GM18505 (cell line): ENCODE data around the gene ITPKA.
"Not testable (repeated sequence)": the region's sequence is repeated elsewhere in the genome, so short reads cannot be mapped to it uniquely, and the experiment has no call there.

ENCODE experiments used
- ATAC-seq: cut with Tn5 transposase; IDR thresholded peaks from one replicate; pipeline ENCODE4 v1.9.1; 2021; ENCODE audit not compliant: unreplicated experiment
- POLR2A ChIP-seq: IDR thresholded peaks from 4 replicates; pipeline ENCODE4 v1.6.1; 2011; ENCODE audit warnings: borderline replicate concordance; ENCODE audit not compliant: insufficient read depth, insufficient read length; ENCODE audit errors: extremely low read depth

The ITPKA gene

DNA sequence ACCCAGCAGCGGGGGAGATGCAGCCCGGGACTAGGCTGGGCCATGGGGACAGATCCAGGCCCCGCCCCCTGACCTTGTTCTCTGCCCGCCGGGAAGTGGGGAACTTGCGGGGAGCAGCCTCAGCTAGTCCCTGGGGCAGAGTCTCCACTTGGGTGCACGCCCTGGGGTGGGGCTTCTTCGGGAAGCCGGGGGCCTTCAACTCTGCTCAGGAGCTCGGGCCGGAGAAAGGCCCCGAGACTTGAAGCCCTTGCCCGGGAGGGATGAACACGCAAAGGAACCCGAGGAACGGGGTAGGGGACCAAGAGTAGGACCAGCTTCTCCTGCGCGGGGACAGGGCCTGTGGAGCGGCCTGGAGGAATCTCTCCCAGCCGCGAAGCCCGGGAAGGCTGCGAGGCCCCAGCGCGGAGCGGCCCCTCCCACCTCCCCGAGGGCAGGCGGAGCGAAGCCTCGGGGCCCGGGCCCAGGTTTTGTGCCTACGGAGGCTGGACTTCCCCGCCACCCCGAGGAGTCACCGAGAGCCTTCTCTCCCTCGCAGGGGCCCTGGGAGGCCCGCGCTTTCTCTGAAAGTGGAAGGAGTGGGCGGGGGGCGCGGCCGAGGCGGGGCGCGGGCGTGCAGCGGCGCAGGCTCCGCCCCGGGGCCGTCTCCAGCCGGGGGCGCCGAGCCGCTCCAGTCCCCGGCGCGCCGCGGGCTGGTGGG, at the start of gene ITPKA:
ITPKA (plus strand) TSS at position 670 of the 697 bp plus-strand sequence. CDS start 54 bp downstream, outside the sequence.
- TF ChIP-seq POLR2A: no peak
- ATAC-seq: peak; percentile 65

DNA sequence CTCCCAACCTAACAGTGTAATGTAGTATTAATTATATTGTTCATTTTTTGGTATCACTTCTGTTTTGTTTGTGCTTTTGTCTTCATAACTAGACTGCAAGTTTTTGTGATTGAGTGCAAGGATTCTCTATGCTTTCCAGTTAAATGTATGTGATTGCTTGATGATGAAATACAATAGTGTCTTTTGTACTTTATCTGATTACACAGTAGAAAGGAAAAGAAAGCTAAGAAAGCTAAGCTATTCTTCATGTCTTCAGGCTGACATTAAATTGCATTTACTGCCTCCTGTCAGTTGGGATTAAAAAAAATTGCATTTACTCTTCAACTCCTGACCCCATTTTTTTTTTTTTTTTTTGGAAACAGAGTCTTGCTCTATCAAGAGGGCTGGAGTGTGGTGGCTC, 48.3 kb upstream of the ITPKA start:
- no peak for ATAC-seq
- no peak for TF ChIP-seq POLR2A

DNA sequence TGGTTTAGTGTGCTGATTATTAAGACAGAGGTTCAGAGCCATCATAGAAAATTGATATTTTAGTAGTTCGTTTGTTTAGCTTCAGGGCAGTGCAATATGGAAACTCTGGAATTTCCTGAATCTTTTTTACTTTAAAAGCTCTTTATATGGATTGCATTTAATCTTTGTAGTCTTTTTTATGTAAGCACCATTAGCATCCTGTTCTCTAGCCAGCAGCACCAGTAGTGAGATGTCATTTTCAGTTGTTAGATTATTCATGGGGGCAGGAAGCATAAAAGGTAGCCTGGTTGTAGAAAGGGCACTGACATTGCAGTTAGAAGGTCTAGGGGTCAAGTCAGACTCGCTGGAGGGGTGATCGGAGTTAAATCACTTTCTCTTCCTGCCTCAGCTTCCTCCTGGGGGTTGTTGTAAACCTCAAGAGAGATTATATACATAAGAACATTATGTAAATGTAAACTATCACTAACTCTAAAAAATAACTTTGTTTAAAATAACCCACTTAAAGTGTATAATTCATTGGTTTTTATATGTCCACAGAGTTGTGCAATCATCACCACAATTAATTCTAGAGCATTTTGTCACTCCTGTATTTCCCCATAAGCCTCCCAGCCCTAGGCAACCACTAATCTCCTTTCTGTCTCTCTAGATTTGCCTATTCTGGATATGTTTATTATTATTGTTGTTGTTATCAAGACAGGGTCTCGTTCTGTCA, 31.4 kb upstream of the ITPKA start:
- ATAC-seq: no peak
- TF ChIP-seq POLR2A: no peak

DNA sequence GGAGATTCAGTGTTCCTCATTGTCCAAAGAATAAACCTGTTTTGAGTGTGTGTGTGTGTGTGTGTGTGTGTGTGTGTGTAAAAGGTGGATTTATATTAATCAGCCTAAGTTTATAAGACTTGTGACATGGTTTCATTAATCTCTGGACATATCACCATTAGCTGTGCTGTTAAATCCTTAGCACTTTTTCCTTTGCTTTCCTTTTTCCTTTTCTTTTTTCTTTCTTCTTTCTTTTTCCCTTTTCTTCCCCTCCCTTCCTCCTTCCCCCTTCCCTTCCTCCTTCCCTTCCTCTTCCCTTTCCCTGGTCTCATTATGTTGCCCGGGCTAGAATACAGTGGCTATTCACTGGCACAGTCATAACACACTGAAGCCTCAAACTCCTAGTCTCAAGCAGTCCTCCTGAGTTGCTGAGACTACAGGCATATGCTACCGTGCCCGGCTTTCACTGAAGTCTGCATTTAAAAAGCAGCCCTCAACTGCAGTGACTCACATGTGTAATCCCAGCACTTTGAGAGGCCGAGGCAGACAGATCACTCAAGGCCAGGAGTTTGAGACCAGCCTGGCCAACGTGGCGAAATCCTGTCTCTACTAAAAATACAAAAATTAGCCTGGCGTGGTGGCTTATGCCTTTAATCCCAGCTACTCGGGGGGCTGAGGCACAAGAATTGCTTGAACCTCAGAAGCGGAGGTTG, 28.6 kb upstream of the ITPKA start:
- no peak for TF ChIP-seq POLR2A
- ATAC-seq: no peak

DNA sequence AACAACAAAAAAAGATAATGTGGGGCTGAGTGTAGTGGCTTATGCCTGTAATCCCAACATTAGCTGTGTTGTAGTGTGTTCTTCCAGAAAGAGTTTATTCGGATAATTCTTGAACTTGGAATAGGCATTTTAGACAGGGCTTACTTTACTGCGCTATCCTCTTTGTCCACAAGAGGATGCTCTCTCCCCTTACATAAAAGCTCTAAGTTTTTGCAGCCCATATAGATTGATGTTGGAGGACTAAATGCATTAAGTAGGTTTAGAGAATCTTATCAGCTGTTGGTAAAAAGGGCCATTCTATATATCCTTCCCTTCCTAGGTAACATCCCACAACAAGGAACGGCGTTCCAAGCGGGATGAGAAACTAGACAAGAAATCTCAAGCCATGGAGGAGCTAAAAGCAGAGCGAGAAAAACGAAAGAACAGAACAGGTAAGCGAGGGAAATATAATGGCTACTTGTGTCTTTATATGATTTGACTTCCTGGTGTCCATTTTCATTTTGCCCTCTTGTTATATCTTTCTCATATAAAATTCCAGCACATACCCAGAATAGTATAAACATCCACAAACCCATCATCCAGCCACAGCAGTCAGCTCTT, 27.8 kb upstream of the ITPKA start:
- ATAC-seq: no peak
- no peak for TF ChIP-seq POLR2A

DNA sequence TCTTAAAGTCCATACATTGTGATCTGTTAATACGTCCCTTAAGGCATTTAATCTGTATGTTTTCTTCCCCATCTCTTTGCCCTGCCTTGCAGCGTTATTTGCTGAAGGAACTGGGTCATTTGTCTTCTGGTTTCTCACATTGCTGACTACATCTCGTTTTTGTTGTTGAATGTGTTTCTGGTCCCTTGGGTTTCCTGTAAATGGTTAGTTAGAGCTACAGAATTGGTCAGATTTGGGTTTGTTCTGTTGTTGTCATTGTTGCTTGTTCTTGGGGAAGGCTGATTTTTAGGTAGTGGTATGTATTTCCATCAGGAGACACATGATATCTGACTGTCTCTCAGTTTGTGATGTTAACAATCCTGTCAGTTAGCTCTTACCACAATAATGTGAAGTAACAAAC, 27.0 kb upstream of the ITPKA start:
- TF ChIP-seq POLR2A: no peak
- no peak for ATAC-seq

DNA sequence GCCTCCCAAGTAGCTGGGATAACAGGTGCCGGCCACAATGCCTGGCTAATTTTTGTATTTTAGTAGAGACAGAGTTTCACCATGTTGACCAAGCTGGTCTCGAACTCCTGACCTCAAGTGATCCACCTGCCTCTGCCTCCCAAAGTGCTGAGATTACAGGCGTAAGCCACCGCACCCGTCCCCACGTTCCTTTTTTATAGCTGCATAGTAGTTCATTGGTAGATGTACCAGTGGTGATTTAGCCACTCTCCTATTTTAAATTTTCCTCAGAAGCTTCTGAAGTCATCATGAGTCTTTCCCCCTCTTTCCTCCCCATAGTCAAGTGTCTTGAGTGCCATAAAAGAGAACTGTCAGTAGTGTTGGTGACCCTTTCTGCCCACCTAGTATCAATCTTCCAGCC, 24.0 kb upstream of the ITPKA start:
- not testable (repeated sequence) for ATAC-seq

DNA sequence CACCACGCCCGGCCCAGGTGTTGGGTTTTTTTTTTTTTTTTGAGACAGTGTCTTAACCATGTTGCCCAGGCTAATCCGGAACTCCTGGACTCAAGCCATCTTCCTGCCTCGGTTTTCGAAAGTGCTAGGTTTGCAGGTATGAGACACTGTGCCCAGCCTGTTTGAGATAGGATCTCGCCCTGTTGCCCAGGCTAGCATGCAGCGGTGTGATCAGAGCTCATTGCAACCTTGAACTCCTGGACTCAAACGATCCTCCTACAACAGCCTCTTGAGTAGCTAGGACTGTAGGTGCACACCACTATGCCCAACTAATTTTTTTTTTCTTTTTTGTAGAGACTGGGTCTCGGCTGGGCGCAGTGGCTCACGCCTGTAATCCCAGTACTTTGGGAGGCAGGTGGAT, 20.3 kb upstream of the ITPKA start:
- no peak for TF ChIP-seq POLR2A
- ATAC-seq: no peak

DNA sequence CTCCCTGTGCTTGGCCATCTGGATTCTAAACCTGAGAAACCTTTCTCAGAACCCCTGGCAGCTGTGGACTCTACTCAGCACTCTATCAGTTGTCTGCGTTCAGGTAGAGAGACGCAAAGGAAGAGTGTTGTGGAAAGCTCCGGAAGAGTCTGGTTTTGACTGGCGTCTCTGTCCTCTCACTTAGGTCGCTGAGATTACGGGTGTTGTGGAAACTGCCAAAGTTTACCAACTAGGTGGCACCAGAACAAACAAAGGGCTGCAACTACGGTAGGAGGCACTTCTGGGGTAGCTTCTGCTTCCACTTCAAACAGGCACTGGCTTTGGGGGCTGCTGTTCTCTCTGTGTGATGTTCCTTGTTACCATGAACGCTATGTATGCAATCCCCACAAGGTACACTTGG, 19.2 kb upstream of the ITPKA start:
- TF ChIP-seq POLR2A: no peak
- no peak for ATAC-seq

DNA sequence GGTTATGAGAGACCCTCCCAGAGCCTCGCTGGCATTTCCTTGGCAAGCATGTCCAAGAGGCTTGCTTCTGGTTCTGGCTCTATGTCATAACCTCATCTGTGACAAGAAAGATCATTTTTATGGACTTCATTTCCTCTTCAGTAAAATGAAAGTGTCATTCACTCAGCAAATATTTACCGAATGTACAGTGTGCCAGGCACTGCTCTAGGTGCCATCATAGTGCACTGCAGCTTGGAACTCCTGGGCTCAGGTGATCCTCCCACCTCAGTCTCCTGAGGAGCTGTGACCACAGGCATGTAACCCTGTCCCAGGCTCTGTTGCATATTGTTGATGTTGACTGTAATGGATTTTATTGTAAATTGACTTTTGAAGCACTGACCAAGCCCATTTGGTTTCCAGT, 18.7 kb upstream of the ITPKA start:
- TF ChIP-seq POLR2A: no peak
- ATAC-seq: no peak

DNA sequence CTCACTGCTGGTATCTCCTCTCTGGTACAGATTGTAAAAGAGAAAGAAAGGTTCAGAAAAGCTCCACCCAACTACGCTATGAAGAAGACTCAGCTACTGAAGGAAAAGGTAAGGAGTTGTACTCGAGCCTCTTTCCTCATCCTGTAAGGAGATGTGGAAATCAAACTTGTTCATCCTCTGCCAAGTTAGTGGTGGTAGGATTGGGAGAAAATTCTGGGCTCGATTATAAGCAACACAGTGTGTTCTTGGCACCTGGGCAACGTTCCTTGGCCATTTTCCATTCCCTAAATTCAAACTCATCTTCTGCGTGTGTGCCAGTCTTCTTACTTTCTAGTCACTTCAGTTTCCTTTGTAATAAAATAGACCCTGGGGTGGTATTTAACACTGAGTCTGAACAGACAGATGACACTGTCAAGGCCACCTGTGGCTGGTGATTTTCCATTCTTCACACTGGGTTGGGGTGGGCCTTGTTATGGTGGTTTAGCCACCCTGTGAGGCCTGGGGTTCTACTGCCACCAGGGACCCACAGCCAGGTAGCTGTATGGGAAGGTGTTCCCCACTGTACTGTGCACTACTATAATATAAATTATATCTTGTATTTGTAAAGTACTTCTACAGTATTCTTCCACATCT, 17.1 kb upstream of the ITPKA start:
- ATAC-seq: no peak
- TF ChIP-seq POLR2A: no peak

DNA sequence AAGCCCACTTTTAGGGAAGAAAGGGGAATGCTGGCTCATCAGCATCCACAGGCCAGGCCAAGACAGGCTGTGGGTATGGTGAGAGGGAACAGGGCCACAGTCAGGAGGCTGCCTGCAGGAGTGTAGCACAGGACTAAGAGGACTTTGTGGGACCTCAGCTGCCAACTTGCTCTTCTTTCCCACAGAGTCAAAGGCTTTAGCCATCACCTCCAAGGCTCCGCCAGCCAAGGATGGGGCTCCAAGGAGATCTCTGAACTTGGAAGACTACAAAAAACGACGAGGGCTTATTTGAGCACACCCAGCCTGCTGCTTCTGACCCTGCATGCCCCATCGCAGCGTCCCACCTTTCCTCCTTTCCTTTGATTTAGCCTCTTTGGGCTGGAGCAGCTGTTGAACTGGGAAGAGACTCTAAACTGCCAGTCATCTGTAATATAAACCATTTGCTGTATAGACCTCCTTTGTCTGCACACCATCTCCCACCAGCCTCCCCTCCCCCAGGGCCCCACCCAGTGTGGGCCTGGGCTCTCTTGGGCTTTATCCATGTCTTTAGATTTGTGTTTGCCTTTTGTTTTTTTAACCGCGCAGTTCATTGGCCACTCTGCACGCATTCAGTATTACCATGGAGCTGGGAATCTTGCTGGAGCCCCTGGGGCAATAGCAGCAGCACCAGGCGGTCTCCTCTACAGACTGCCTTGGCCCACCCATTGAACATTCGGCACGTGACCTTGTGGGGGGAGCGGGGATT, 13.1 kb upstream of the ITPKA start:
- ATAC-seq: no peak
- no peak for TF ChIP-seq POLR2A
